Measurements from ENCODE around the gene EIF4G2. TPM values are rescaled to one million over a fixed set of nuclear protein-coding genes. Genes with fewer than 3 reads are reported as not detected.

EIF4G2 gene
- total and polyA plus RNA-seq, 2 experiments from 2014 or later, result 384 to 584 TPM

GRCh38 chr11:10779086-10779485 lies 29.6 kb downstream of the EIF4G2 start:
- H3K36me3 ChIP-seq, result peaks cover 41% of the 10 kb centered on the region
- TF ChIP-seq, protein P1, sequence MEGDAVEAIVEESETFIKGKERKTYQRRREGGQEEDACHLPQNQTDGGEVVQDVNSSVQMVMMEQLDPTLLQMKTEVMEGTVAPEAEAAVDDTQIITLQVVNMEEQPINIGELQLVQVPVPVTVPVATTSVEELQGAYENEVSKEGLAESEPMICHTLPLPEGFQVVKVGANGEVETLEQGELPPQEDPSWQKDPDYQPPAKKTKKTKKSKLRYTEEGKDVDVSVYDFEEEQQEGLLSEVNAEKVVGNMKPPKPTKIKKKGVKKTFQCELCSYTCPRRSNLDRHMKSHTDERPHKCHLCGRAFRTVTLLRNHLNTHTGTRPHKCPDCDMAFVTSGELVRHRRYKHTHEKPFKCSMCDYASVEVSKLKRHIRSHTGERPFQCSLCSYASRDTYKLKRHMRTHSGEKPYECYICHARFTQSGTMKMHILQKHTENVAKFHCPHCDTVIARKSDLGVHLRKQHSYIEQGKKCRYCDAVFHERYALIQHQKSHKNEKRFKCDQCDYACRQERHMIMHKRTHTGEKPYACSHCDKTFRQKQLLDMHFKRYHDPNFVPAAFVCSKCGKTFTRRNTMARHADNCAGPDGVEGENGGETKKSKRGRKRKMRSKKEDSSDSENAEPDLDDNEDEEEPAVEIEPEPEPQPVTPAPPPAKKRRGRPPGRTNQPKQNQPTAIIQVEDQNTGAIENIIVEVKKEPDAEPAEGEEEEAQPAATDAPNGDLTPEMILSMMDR (IDR thresholded peaks at IDR 0.05; ENCODE audit: low read depth, low read length), result no peak
- DNase-seq (ENCODE audit: low read depth in 1 of 2, low spot score in 1 of 2), result no peak
- H3K27me3 ChIP-seq, result no peaks in the 10 kb centered on the region
- no peaks in the 10 kb centered on the region for H3K9me3 ChIP-seq (ENCODE audit: low read depth)
- H3K4me3 ChIP-seq, result no peak overlapping the region
- H3K4me1 ChIP-seq (ENCODE audit: low read depth), result peaks cover 4% of the 10 kb centered on the region
- no peak overlapping the region for H3K27ac ChIP-seq

GRCh38 chr11:10778217-10778970 lies 30.3 kb downstream of the EIF4G2 start:
- Histone ChIP-seq H3K27me3 (no peaks in the 10 kb centered on the region), H3K9me3 (ENCODE audit: low read depth) (no peaks in the 10 kb centered on the region)
- TF ChIP-seq, protein P1 (IDR thresholded peaks at IDR 0.05; ENCODE audit: low read depth, low read length), result no peak

DNA sequence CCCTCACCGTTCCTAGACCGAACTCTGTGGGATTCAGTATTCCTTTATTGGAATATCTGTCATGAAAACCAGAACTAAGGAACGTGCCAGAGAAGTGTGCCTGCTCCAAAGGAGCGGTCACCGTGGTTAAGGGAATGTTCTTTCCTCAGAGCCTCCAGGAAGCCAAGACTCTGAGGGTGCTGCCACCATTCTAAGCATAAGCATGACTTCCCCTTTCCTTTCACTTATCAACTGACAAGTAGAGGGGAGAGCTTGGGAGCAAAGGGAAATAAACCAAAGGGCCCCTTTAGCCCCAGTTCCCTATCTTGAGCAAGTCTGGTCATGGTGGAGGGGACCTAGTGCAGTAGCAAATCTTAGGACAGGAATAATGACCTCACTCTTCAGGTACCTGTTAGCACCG lies 30.9 kb downstream of the EIF4G2 start:
- no peak for DNase-seq (ENCODE audit: low read depth in 1 of 2, low spot score in 1 of 2)
- Histone ChIP-seq H3K9me3 (ENCODE audit: low read depth) (no peaks in the 10 kb centered on the region), H3K36me3 (peaks cover 52% of the 10 kb centered on the region), H3K4me3 (no peak overlapping the region), H3K4me1 (ENCODE audit: low read depth) (no peaks in the 10 kb centered on the region), H3K27me3 (no peaks in the 10 kb centered on the region), H3K27ac (no peak overlapping the region)
- TF ChIP-seq, protein P1 (IDR thresholded peaks at IDR 0.05; ENCODE audit: low read depth, low read length), result no peak

More at GRCh38 chr11:10778217-10778970, 30.3 kb downstream of the EIF4G2 start:
- peaks cover 46% of the 10 kb centered on the region for H3K36me3 ChIP-seq
- H3K27ac ChIP-seq, result no peak overlapping the region
- H3K4me1 ChIP-seq (ENCODE audit: low read depth), result no peaks in the 10 kb centered on the region
- H3K4me3 ChIP-seq, result no peak overlapping the region
- peak in 1 of 2 donors; percentile 75 for DNase-seq (ENCODE audit: low read depth in 1 of 2, low spot score in 1 of 2)

DNA sequence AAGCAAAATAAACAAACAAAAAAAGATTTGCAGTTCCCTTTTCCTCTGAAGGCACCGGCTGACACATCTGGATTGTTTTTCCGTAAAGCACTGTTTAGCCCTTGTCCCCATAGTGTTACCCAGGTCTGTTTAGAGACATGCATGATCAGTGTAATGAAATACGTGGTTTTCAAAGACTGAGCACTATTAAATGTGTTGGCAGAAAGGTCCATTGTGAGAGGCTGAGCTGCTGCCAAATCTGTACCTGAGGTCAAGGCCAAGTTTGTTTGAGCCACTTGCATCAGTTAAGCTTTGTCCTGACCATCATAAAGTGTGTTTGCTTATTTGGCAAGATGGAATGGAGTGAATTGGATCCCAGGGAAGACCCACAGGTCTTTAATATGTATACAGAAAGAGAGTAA lies 31.3 kb downstream of the EIF4G2 start:
- no peak overlapping the region for H3K4me3 ChIP-seq
- peaks cover 56% of the 10 kb centered on the region for H3K36me3 ChIP-seq
- H3K27me3 ChIP-seq, result no peaks in the 10 kb centered on the region
- H3K27ac ChIP-seq, result no peak overlapping the region
- TF ChIP-seq, protein P1 (IDR thresholded peaks at IDR 0.05; ENCODE audit: low read depth, low read length), result no peak
- H3K9me3 ChIP-seq (ENCODE audit: low read depth), result no peaks in the 10 kb centered on the region
- no peak for DNase-seq (ENCODE audit: low read depth in 1 of 2, low spot score in 1 of 2)
- no peaks in the 10 kb centered on the region for H3K4me1 ChIP-seq (ENCODE audit: low read depth)

- Histone ChIP-seq H3K9me3 (ENCODE audit: low read depth) (no peaks in the 10 kb centered on the region), H3K4me3 (no peak overlapping the region), H3K4me1 (ENCODE audit: low read depth) (peaks cover 8% of the 10 kb centered on the region), H3K27me3 (no peaks in the 10 kb centered on the region), H3K27ac (no peak overlapping the region), H3K36me3 (peaks cover 68% of the 10 kb centered on the region)
- TF ChIP-seq, protein P1 (IDR thresholded peaks at IDR 0.05; ENCODE audit: low read depth, low read length), result no peak
- no peak for DNase-seq (ENCODE audit: low read depth in 1 of 2, low spot score in 1 of 2)
These were observed 33.9 kb downstream of the EIF4G2 start for GRCh38 chr11:10774811-10775210.
